Sigmoid colon (tissue), 4 donors: ENCODE data around the gene TMEM247.

Source experiments
- CTCF ChIP-seq, 4 experiments: fragments of 450-650 bp in 3 of 4; fragments of 200-600 bp in 1 of 4; IDR thresholded peaks; one replicate each; pipeline ENCODE4 v1.5.1; 2016 to 2019; ENCODE audit warnings: antibody characterized with exemption in 4 of 4, mild to moderate bottlenecking in 3 of 4, moderate library complexity in 2 of 4
- EP300 ChIP-seq, 4 donors: sonication (generic); formaldehyde crosslinking; IDR thresholded peaks; one replicate each; pipeline ENCODE4 v1.6.1; 2017; ENCODE audit warnings: antibody characterized with exemption in 4 of 4
- POLR2A ChIP-seq, 2 donors: fragments of 450-650 bp; IDR thresholded peaks; one replicate each; pipeline ENCODE4 v1.6.1; 2016; ENCODE audit warnings: antibody characterized with exemption in 2 of 2, mild to moderate bottlenecking in 2 of 2, moderate library complexity in 2 of 2
- POLR2AphosphoS5 ChIP-seq, 4 donors: sonication (generic); formaldehyde crosslinking; IDR thresholded peaks; one replicate each; pipeline ENCODE4 v1.6.1; 2017; ENCODE audit warnings: antibody characterized with exemption in 4 of 4

- TF ChIP-seq CTCF (IDR thresholded peaks at IDR 0.05) (no peak), POLR2A (IDR thresholded peaks at IDR 0.05) (no peak), EP300 (IDR thresholded peaks at IDR 0.05) (no peak), POLR2AphosphoS5 (IDR thresholded peaks at IDR 0.05) (no peak)
These were observed 32.3 kb upstream of the TMEM247 start for GRCh38 chr2:46446871-46447568.
